ENCODE results near the gene PLEK2.
A peak's percentile ranks its signal among the peaks of the same experiment; 100 is the strongest.
"Not testable (repeated sequence)": the region's sequence is repeated elsewhere in the genome, so short reads cannot be mapped to it uniquely, and the experiment has no call there.

Gene PLEK2

GRCh38 chr14:67428501-67429031, 16.6 kb upstream of the PLEK2 start:
- no peak for DNase-seq (ENCODE audit: low read depth)

GRCh38 chr14:67426983-67427606, 15.1 kb upstream of the PLEK2 start:
- DNase-seq (ENCODE audit: low read depth): peak; percentile 52

- no peak for DNase-seq (ENCODE audit: low read depth)
These were observed 14.2 kb upstream of the PLEK2 start for GRCh38 chr14:67426161-67426560.

- DNase-seq (ENCODE audit: low read depth): no peak
These were observed 13.6 kb upstream of the PLEK2 start for GRCh38 chr14:67425608-67426007.

- no peak for DNase-seq (ENCODE audit: low read depth)
These were observed 12.6 kb upstream of the PLEK2 start for GRCh38 chr14:67424539-67424938.

- DNase-seq (ENCODE audit: low read depth): no peak
These were observed 11.5 kb upstream of the PLEK2 start for GRCh38 chr14:67423424-67423823.

- DNase-seq (ENCODE audit: low read depth): no peak
These were observed 9.6 kb upstream of the PLEK2 start for GRCh38 chr14:67421356-67422224.

- DNase-seq (ENCODE audit: low read depth): no peak
These were observed 8.3 kb upstream of the PLEK2 start for GRCh38 chr14:67420102-67420739.

- DNase-seq (ENCODE audit: low read depth): no peak
These were observed 6.6 kb upstream of the PLEK2 start for GRCh38 chr14:67418401-67419191.

GRCh38 chr14:67417633-67418032, 5.7 kb upstream of the PLEK2 start:
- DNase-seq (ENCODE audit: low read depth): no peak

- DNase-seq (ENCODE audit: low read depth): no peak
These were observed 4.8 kb upstream of the PLEK2 start for GRCh38 chr14:67416810-67417209.

GRCh38 chr14:67416085-67416484, 4.1 kb upstream of the PLEK2 start:
- DNase-seq (ENCODE audit: low read depth): no peak

- DNase-seq (ENCODE audit: low read depth): not testable (repeated sequence)
These were observed 3.6 kb upstream of the PLEK2 start for GRCh38 chr14:67415610-67416009.

- DNase-seq (ENCODE audit: low read depth): peak; percentile 5
These were observed 2.1 kb upstream of the PLEK2 start for GRCh38 chr14:67413806-67414769.

GRCh38 chr14:67411370-67411769, 595 bp downstream of the PLEK2 start:
- DNase-seq (ENCODE audit: low read depth): no peak

GRCh38 chr14:67410313-67410712, 1.7 kb downstream of the PLEK2 start:
- no peak for DNase-seq (ENCODE audit: low read depth)

GRCh38 chr14:67409461-67409860, 2.5 kb downstream of the PLEK2 start:
- DNase-seq (ENCODE audit: low read depth): no peak

GRCh38 chr14:67408122-67408801, 3.7 kb downstream of the PLEK2 start:
- DNase-seq (ENCODE audit: low read depth): not testable (repeated sequence)

- DNase-seq (ENCODE audit: low read depth): no peak
These were observed 6.2 kb downstream of the PLEK2 start for GRCh38 chr14:67405771-67406170.

- DNase-seq (ENCODE audit: low read depth): no peak
These were observed 11.5 kb downstream of the PLEK2 start for GRCh38 chr14:67400434-67400833.

Measured in activated T-helper 1 cell treated with Interleukin-2 at 50 U/mL for 16 hours (primary cell).